ENCODE measurements around the gene LHPP. TPM values are rescaled to one million over a fixed set of nuclear protein-coding genes. Genes with fewer than 3 reads are reported as not detected.

Gene LHPP
- total and polyA plus RNA-seq, 10 of the 15 experiments (the other 5 are each of a cell fraction or from before 2014, with no cell fraction given), result 0.79 to 9.8 (median 6.7) TPM

DNA sequence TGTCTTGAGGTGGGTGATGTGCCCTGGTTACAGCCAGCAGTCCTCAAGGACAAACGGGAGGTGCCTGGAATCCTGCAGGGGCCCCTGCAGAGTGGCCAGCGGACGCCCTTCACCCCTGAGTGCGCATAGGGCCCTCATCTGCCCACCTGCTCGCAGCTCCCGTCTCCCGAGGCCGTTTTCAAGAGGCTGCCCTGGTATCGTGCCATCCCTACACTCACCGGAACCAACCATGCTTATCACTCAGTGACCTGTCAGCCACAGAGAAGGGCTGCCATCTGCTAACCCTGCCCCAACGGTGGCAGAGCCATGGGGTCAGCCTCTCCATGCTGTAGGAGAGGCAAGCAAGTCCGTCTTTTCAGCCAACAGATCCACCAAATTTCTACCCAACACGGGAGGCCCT, 160.5 kb downstream of the LHPP start:
- POLR2A ChIA-PET, result no interaction called here
- SMC1A ChIA-PET (ENCODE audit: uncharacterized antibody, unreplicated experiment), result interaction anchor here (1.1 kb wide), 1 partner anchor 119 kb away, joined by 5 read pairs; no protein-coding TSS in a partner anchor
- Histone ChIP-seq H3K4me1 (ENCODE audit: control insufficient read depth, insufficient read depth, low read length) (peaks cover 51% of the 10 kb centered on the region), H3K4me2 (ENCODE audit: control insufficient read depth, insufficient read depth) (no peak overlapping the region), H3K9ac (ENCODE audit: control insufficient read depth, insufficient read depth, low read length) (no peak overlapping the region), H2AFZ (ENCODE audit: control insufficient read depth, low read depth, low read length) (no peak overlapping the region), H3K4me3 (no peak overlapping the region), H3K27me3 (replicated peaks in 1 of 2; ENCODE audit: control insufficient read depth in 2 of 2, insufficient read depth in 2 of 2, low read length in 1 of 2) (no peaks in the 10 kb centered on the region), H3K36me3 (ENCODE audit: control insufficient read depth in 2 of 2, insufficient read depth in 2 of 2, low read length in 1 of 2) (peaks cover 0 to 13% of the 10 kb centered on the region in 2 experiments; a peak in 2 of 4 replicates), H4K20me1 (ENCODE audit: control insufficient read depth, insufficient read depth) (no peaks in the 10 kb centered on the region), H3K27ac (ENCODE audit: control insufficient read depth, insufficient read depth) (no peak overlapping the region), H3K79me2 (ENCODE audit: control insufficient read depth, insufficient read depth, low read length) (no peaks in the 10 kb centered on the region; the same call in 1 of the 2 replicates), H3K9me3 (replicated peaks; ENCODE audit: control insufficient read depth, insufficient read depth, low read length) (no peaks in the 10 kb centered on the region)
- WGBS (ENCODE audit: insufficient coverage, insufficient replicate concordance, low lambda C conversion rate, missing lambda C conversion rate), result 83% methylated on average over 13 of the region's 13 CpGs
- in situ Hi-C loops (cut with MboI) (no loop called here), intact Hi-C loops (cut with micrococcal nuclease; ENCODE audit: unreplicated experiment) (no loop called here)
- CTCF ChIA-PET, result interaction anchor here (3.9 kb wide), 1 partner anchor 119 kb away, joined by 30 read pairs; no protein-coding TSS in a partner anchor
- no peak for ATAC-seq
- no peak for DNase-seq (ENCODE audit: low read depth, low spot score)
- BruUV-seq (replicated peaks), result no TSS peak
- FAIRE-seq, result no peak
- TF ChIP-seq, protein P1, sequence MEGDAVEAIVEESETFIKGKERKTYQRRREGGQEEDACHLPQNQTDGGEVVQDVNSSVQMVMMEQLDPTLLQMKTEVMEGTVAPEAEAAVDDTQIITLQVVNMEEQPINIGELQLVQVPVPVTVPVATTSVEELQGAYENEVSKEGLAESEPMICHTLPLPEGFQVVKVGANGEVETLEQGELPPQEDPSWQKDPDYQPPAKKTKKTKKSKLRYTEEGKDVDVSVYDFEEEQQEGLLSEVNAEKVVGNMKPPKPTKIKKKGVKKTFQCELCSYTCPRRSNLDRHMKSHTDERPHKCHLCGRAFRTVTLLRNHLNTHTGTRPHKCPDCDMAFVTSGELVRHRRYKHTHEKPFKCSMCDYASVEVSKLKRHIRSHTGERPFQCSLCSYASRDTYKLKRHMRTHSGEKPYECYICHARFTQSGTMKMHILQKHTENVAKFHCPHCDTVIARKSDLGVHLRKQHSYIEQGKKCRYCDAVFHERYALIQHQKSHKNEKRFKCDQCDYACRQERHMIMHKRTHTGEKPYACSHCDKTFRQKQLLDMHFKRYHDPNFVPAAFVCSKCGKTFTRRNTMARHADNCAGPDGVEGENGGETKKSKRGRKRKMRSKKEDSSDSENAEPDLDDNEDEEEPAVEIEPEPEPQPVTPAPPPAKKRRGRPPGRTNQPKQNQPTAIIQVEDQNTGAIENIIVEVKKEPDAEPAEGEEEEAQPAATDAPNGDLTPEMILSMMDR (IDR thresholded peaks at IDR 0.05 in 2 of 3, conservative IDR thresholded peaks at IDR 0.05 in 1 of 3; ENCODE audit: control insufficient read depth in 2 of 3, extremely low read depth in 1 of 3, insufficient read depth in 1 of 3, low read depth in 3 of 3, low read length in 3 of 3), result no peak
- TF ChIP-seq, protein P2, sequence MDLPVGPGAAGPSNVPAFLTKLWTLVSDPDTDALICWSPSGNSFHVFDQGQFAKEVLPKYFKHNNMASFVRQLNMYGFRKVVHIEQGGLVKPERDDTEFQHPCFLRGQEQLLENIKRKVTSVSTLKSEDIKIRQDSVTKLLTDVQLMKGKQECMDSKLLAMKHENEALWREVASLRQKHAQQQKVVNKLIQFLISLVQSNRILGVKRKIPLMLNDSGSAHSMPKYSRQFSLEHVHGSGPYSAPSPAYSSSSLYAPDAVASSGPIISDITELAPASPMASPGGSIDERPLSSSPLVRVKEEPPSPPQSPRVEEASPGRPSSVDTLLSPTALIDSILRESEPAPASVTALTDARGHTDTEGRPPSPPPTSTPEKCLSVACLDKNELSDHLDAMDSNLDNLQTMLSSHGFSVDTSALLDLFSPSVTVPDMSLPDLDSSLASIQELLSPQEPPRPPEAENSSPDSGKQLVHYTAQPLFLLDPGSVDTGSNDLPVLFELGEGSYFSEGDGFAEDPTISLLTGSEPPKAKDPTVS (IDR thresholded peaks at IDR 0.05; ENCODE audit: low read depth, low read length), result no peak
- no peak for TF ChIP-seq NBN (IDR thresholded peaks at IDR 0.05)
- TF ChIP-seq, protein P3, sequence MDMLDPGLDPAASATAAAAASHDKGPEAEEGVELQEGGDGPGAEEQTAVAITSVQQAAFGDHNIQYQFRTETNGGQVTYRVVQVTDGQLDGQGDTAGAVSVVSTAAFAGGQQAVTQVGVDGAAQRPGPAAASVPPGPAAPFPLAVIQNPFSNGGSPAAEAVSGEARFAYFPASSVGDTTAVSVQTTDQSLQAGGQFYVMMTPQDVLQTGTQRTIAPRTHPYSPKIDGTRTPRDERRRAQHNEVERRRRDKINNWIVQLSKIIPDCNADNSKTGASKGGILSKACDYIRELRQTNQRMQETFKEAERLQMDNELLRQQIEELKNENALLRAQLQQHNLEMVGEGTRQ (IDR thresholded peaks at IDR 0.05; ENCODE audit: borderline replicate concordance, low read depth, low read length), result no peak
- TF ChIP-seq, protein P4, sequence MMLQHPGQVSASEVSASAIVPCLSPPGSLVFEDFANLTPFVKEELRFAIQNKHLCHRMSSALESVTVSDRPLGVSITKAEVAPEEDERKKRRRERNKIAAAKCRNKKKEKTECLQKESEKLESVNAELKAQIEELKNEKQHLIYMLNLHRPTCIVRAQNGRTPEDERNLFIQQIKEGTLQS (IDR thresholded peaks at IDR 0.05; ENCODE audit: borderline replicate concordance, extremely low read depth, low read depth, low read length), result no peak
- no peak for TF ChIP-seq YY1 (IDR thresholded peaks at IDR 0.05; ENCODE audit: low read depth, low read length)
- no peak for TF ChIP-seq WRNIP1 (IDR thresholded peaks at IDR 0.05; ENCODE audit: borderline replicate concordance, low read depth, low read length)
- no peak for TF ChIP-seq BACH1 (IDR thresholded peaks at IDR 0.05; ENCODE audit: borderline replicate concordance)
- TF ChIP-seq FOS (IDR thresholded peaks at IDR 0.05; ENCODE audit: borderline replicate concordance, extremely low read depth, insufficient read length), result no peak
- TF ChIP-seq, protein P5, sequence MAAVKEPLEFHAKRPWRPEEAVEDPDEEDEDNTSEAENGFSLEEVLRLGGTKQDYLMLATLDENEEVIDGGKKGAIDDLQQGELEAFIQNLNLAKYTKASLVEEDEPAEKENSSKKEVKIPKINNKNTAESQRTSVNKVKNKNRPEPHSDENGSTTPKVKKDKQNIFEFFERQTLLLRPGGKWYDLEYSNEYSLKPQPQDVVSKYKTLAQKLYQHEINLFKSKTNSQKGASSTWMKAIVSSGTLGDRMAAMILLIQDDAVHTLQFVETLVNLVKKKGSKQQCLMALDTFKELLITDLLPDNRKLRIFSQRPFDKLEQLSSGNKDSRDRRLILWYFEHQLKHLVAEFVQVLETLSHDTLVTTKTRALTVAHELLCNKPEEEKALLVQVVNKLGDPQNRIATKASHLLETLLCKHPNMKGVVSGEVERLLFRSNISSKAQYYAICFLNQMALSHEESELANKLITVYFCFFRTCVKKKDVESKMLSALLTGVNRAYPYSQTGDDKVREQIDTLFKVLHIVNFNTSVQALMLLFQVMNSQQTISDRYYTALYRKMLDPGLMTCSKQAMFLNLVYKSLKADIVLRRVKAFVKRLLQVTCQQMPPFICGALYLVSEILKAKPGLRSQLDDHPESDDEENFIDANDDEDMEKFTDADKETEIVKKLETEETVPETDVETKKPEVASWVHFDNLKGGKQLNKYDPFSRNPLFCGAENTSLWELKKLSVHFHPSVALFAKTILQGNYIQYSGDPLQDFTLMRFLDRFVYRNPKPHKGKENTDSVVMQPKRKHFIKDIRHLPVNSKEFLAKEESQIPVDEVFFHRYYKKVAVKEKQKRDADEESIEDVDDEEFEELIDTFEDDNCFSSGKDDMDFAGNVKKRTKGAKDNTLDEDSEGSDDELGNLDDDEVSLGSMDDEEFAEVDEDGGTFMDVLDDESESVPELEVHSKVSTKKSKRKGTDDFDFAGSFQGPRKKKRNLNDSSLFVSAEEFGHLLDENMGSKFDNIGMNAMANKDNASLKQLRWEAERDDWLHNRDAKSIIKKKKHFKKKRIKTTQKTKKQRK (IDR thresholded peaks at IDR 0.05; ENCODE audit: low read depth, low read length), result no peak
- RAD21 ChIA-PET (ENCODE audit: unreplicated experiment), result interaction anchor here (4.8 kb wide), 1 partner anchor 119 kb away, joined by 35 read pairs; no protein-coding TSS in a partner anchor
